SK-N-SH (cell line): Measurements from ENCODE around the gene HDAC4. TPM values are rescaled to one million over a fixed set of nuclear protein-coding genes. Genes with fewer than 3 reads are reported as not detected.

Experiments used
- CTCF ChIA-PET: fragments of 300-600, 350-600 bp; formaldehyde crosslinking; extraction: SDS; loops from one replicate; lab custom pipeline; 2021; lab: Yijun Ruan, JAX
- POLR2A ChIA-PET: fragments of 350-600 bp; sonication (Branson Sonifier 250); formaldehyde crosslinking; extraction: SDS; loops from one replicate; lab custom pipeline; 2020; ENCODE audit warnings: antibody characterized with exemption, inconsistent platforms; lab: Yijun Ruan, JAX
- DNase-seq: peaks from one replicate; pipeline ENCODE4 v3.0.0; 2012
- H2AFZ ChIP-seq: fragments of 200-600 bp; sonication (generic); 2 replicates; pipeline ENCODE4 v1.8.1; 2016; ENCODE audit warnings: antibody characterized with exemption, mild to moderate bottlenecking, low read depth
- H3F3A ChIP-seq: fragments of 200-600 bp; sonication (generic); replicated peaks from 2 replicates; pipeline ENCODE3; 2016; ENCODE audit warnings: antibody characterized with exemption, mild to moderate bottlenecking; ENCODE audit not compliant: insufficient read depth
- H3K27ac ChIP-seq, 2 experiments: fragments of 200-500 bp in 1 of 2; fragments of 200-600 bp in 1 of 2; sonication (Bioruptor generic) in 1 of 2; sonication (generic), shearing (Covaris generic) in 1 of 2; 2 replicates each; pipeline versions ENCODE4 v1.5.1 to v1.6.1; 2014 to 2016; ENCODE audit warnings: low read depth in 2 of 2, inconsistent platforms in 1 of 2, low read length in 1 of 2, mild to moderate bottlenecking in 1 of 2, mixed read lengths in 1 of 2
- H3K27me3 ChIP-seq: fragments of 200-600 bp; sonication (generic), shearing (Covaris generic); 2 replicates; pipeline ENCODE4 v1.6.1; 2016; ENCODE audit warnings: mixed run types; ENCODE audit not compliant: insufficient read depth
- H3K36me3 ChIP-seq, 2 experiments: fragments of 200-500 bp in 1 of 2; fragments of 200-600 bp in 1 of 2; sonication (Bioruptor generic) in 1 of 2; sonication (generic) in 1 of 2; replicated peaks in 1 of 2; 2 replicates each; pipeline versions ENCODE3 to v1.5.1; 2014 to 2016; ENCODE audit warnings: low read length in 1 of 2, mild to moderate bottlenecking in 1 of 2; ENCODE audit not compliant: insufficient read depth in 2 of 2, control insufficient read depth in 1 of 2
- H3K4me1 ChIP-seq, 2 experiments: fragments of 200-500 bp in 1 of 2; fragments of 200-600 bp in 1 of 2; sonication (Bioruptor generic) in 1 of 2; sonication (generic), shearing (Covaris generic) in 1 of 2; 2 replicates each; pipeline versions ENCODE4 v1.5.1 to v1.6.1; 2014 to 2016; ENCODE audit warnings: low read depth in 1 of 2, low read length in 1 of 2, mixed run types in 1 of 2; ENCODE audit not compliant: insufficient read depth in 2 of 2, control insufficient read depth in 1 of 2
- H3K4me2 ChIP-seq: fragments of 200-600 bp; sonication (generic), shearing (Covaris generic); 2 replicates; pipeline ENCODE4 v1.6.1; 2017; ENCODE audit warnings: mixed run types
- H3K4me3 ChIP-seq, 2 experiments: fragments of 200-500 bp in 1 of 2; fragments of 200-600 bp in 1 of 2; sonication (Bioruptor generic) in 1 of 2; sonication (generic), shearing (Covaris generic) in 1 of 2; 2 replicates each; pipeline versions ENCODE4 v1.5.1 to v1.8.1; 2014 to 2016; ENCODE audit warnings: low read depth in 2 of 2, inconsistent platforms in 1 of 2, low read length in 1 of 2, mild to moderate bottlenecking in 1 of 2, mixed read lengths in 1 of 2, moderate library complexity in 1 of 2
- H3K79me2 ChIP-seq: fragments of 200-600 bp; sonication (generic); 2 replicates; pipeline ENCODE4 v1.8.1; 2017; ENCODE audit warnings: mild to moderate bottlenecking; ENCODE audit not compliant: insufficient read depth
- H3K9ac ChIP-seq: fragments of 200-600 bp; sonication (generic); 2 replicates; pipeline ENCODE4 v1.6.1; 2017; ENCODE audit warnings: mixed run types
- H3K9me2 ChIP-seq: fragments of 200-600 bp; sonication (generic); 2 replicates; pipeline ENCODE4 v1.6.1; 2017; ENCODE audit warnings: mixed run types
- H3K9me3 ChIP-seq: fragments of 200-600 bp; sonication (generic); 2 replicates; pipeline ENCODE4 v1.6.1; 2017; ENCODE audit warnings: mixed run types, mild to moderate bottlenecking, moderate library complexity
- H4K20me1 ChIP-seq: fragments of 200-600 bp; sonication (generic); 2 replicates; pipeline ENCODE4 v1.6.1; 2017; ENCODE audit warnings: mild to moderate bottlenecking, mixed run types; ENCODE audit not compliant: insufficient read depth
- CHD2 ChIP-seq: fragments of 150-350 bp; IDR thresholded peaks from 2 replicates; pipeline ENCODE4 v1.6.1; 2018; ENCODE audit warnings: low read length; ENCODE audit not compliant: partially characterized antibody
- EP300 ChIP-seq, 2 experiments: IDR thresholded peaks; 2 replicates each; pipeline versions ENCODE4 v1.4.0 to v1.6.1; 2012; ENCODE audit warnings: borderline replicate concordance in 1 of 2, low read depth in 1 of 2, low read length in 1 of 2
- EZH2phosphoT487 ChIP-seq: fragments of 200-600 bp; sonication (generic); IDR thresholded peaks from 2 replicates; pipeline ENCODE4 v1.6.1; 2017; ENCODE audit warnings: low read depth, mixed run types, mild to moderate bottlenecking, antibody characterized with exemption, moderate library complexity, borderline replicate concordance
- FOSL2 ChIP-seq: IDR thresholded peaks from 2 replicates; pipeline ENCODE4 v1.4.0; 2012; ENCODE audit warnings: low read depth, mild to moderate bottlenecking, moderate library complexity, borderline replicate concordance
- FOXJ3 ChIP-seq: sonication (generic); formaldehyde crosslinking; IDR thresholded peaks from 2 replicates; pipeline ENCODE4 v1.5.1; 2020; ENCODE audit warnings: mild to moderate bottlenecking, missing genetic modification reagents
- FOXM1 ChIP-seq: IDR thresholded peaks from 2 replicates; pipeline ENCODE4 v1.4.0; 2012; ENCODE audit warnings: low read depth, mild to moderate bottlenecking
- GABPA ChIP-seq: IDR thresholded peaks from 2 replicates; pipeline ENCODE4 v1.4.0; 2012; ENCODE audit warnings: low read depth, mild to moderate bottlenecking
- JUND ChIP-seq: IDR thresholded peaks from 2 replicates; pipeline ENCODE4 v1.4.0; 2012
- MXI1 ChIP-seq: IDR thresholded peaks from 2 replicates; pipeline ENCODE4 v1.6.1; 2012; ENCODE audit warnings: mild to moderate bottlenecking, low read depth, low read length, improper control_type of control experiment
- NFIC ChIP-seq: IDR thresholded peaks from 2 replicates; pipeline ENCODE4 v1.4.0; 2012; ENCODE audit warnings: borderline replicate concordance
- POLR2AphosphoS5 ChIP-seq: IDR thresholded peaks from 2 replicates; pipeline ENCODE4 v1.6.1; 2012; ENCODE audit warnings: low read depth, low read length
- RAD21 ChIP-seq: IDR thresholded peaks from 2 replicates; pipeline ENCODE4 v1.6.1; 2012; ENCODE audit warnings: mild to moderate bottlenecking, low read length
- RCOR1 ChIP-seq: fragments of 150-350 bp; IDR thresholded peaks from 2 replicates; pipeline ENCODE4 v1.6.1; 2017; ENCODE audit warnings: antibody characterized with exemption, low read length
- RXRA ChIP-seq: IDR thresholded peaks from 2 replicates; pipeline ENCODE4 v1.4.0; 2012; ENCODE audit warnings: low read depth, mild to moderate bottlenecking, borderline replicate concordance
- SIN3A ChIP-seq: IDR thresholded peaks from 2 replicates; pipeline ENCODE4 v1.6.1; 2012; ENCODE audit warnings: low read depth, mild to moderate bottlenecking, low read length, moderate library complexity, borderline replicate concordance
- SMC3 ChIP-seq: IDR thresholded peaks from 2 replicates; pipeline ENCODE4 v1.6.1; 2012; ENCODE audit warnings: low read depth, low read length, improper control_type of control experiment
- YY1 ChIP-seq: IDR thresholded peaks from 2 replicates; pipeline ENCODE4 v1.4.0; 2012; ENCODE audit warnings: low read depth, mild to moderate bottlenecking
- WGBS: methylation state at CpG from one replicate; pipeline ENCODE4 v1.1.6; 2017; ENCODE audit warnings: low lambda C conversion rate; 5-methylcytosine and 5-hydroxymethylcytosine counted together
- polyA plus RNA-seq, 3 experiments: library from polyadenylated mRNA; depleted of rRNA; stranded (reverse); fragments of >200 nt; gene quantifications; 2 replicates each; pipeline ENCODE4 v1.2.3, GENCODE V29; 2012
- TF ChIP-seq, protein P1 (sequence below): IDR thresholded peaks from 2 replicates; pipeline ENCODE4; 2012
- TF ChIP-seq, protein P2 (sequence below): IDR thresholded peaks from 2 replicates; pipeline ENCODE4 v1.4.0; 2012; ENCODE audit warnings: low read depth, borderline replicate concordance
- TF ChIP-seq, protein P3 (sequence below): IDR thresholded peaks from 2 replicates; pipeline ENCODE4 v1.6.1; 2012; ENCODE audit warnings: mild to moderate bottlenecking, low read depth, low read length, moderate library complexity
- TF ChIP-seq, protein P4 (sequence below): fragments of 150-350 bp; IDR thresholded peaks from 2 replicates; pipeline ENCODE4 v1.6.1; 2016; ENCODE audit warnings: mild to moderate bottlenecking, low read depth, low read length

Gene HDAC4
- polyA plus RNA-seq, 1 of the 3 experiments (the other 2 are of a cell fraction), result 5.5 TPM

DNA sequence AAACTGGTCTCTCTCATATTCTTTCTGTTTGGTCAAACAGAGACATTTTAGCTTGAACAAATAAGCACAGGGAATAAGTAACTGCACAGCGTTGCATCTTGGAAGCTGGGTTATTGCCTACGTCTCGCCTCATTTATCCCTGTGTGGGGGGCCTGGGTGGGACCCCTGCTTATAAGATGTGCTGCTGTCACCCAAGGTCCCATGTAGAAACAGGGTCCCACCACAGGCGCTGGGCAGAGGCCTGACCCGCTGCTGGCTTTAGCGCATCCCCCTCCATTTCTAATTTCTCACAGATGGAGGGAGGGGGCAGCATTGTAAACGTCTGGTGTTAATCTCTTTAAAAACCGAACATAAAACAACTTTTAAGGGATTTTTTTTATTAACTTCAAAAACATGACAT is 207.8 kb downstream of the HDAC4 start:
- peaks cover 0 to 7% of the 10 kb centered on the region in 2 experiments; a peak in 1 of 4 replicates for H3K4me1 ChIP-seq
- no peaks in the 10 kb centered on the region for H3K79me2 ChIP-seq
- WGBS, result 95% methylated on average over 8 of the region's 8 CpGs
- no peaks in the 10 kb centered on the region for H4K20me1 ChIP-seq
- TF ChIP-seq RCOR1 (no peak), EZH2phosphoT487 (no peak), RAD21 (no peak), SIN3A (no peak), POLR2AphosphoS5 (no peak), FOXJ3 (CRISPR knock-in tag) (no peak), GABPA (no peak)
- TF ChIP-seq, protein P1, sequence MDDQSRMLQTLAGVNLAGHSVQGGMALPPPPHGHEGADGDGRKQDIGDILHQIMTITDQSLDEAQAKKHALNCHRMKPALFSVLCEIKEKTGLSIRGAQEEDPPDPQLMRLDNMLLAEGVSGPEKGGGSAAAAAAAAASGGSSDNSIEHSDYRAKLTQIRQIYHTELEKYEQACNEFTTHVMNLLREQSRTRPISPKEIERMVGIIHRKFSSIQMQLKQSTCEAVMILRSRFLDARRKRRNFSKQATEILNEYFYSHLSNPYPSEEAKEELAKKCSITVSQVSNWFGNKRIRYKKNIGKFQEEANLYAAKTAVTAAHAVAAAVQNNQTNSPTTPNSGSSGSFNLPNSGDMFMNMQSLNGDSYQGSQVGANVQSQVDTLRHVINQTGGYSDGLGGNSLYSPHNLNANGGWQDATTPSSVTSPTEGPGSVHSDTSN, result no peak
- TF ChIP-seq, protein P2, sequence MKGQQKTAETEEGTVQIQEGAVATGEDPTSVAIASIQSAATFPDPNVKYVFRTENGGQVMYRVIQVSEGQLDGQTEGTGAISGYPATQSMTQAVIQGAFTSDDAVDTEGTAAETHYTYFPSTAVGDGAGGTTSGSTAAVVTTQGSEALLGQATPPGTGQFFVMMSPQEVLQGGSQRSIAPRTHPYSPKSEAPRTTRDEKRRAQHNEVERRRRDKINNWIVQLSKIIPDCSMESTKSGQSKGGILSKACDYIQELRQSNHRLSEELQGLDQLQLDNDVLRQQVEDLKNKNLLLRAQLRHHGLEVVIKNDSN, result no peak
- TF ChIP-seq, all 33 proteins: peak for 0
- Histone ChIP-seq H3K9ac (no peak overlapping the region), H3K36me3 (peaks cover 7 to 8% of the 10 kb centered on the region in 2 experiments), H3K9me2 (no peaks in the 10 kb centered on the region), H3F3A (no peaks in the 10 kb centered on the region), H3K9me3 (no peaks in the 10 kb centered on the region), H3K4me3 (no peak overlapping the region), H3K4me2 (no peak overlapping the region), H2AFZ (no peak overlapping the region), H3K27me3 (no peaks in the 10 kb centered on the region), H3K27ac (no peak overlapping the region)
- ChIA-PET POLR2A (no interaction called here), CTCF (interaction anchor here (1.4 kb wide), 1 partner anchor 8 kb away, joined by 3 read pairs; no protein-coding TSS in a partner anchor)
- no peak for DNase-seq

DNA sequence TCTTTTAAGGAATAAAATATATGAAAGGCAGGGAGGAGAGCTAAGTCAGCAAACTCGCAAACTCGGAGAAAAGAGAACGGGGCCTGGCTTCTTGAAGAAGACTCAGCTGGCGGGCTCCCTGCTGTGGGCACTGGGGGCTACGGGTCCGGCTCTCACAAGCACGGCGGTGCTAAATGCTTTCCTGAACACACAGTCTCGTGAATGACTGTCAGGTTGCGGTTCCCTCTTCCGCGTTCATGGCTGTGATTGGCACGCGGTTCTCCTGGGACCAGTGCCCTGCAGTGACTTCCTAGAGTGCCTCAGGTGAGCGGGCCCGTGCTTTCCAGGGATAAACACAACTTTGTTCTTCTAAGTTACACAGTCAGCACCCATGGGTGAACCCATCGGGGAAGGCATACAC is 208.4 kb downstream of the HDAC4 start:
- Histone ChIP-seq H3K27me3 (no peaks in the 10 kb centered on the region), H3K27ac (no peak overlapping the region), H3K4me2 (no peak overlapping the region), H3F3A (no peaks in the 10 kb centered on the region), H3K79me2 (no peaks in the 10 kb centered on the region), H4K20me1 (no peaks in the 10 kb centered on the region), H3K4me3 (no peak overlapping the region), H3K9ac (no peak overlapping the region), H3K9me2 (no peaks in the 10 kb centered on the region), H3K36me3 (peaks cover 7 to 8% of the 10 kb centered on the region in 2 experiments), H3K4me1 (peaks cover 0 to 7% of the 10 kb centered on the region in 2 experiments; a peak in 1 of 4 replicates), H3K9me3 (no peaks in the 10 kb centered on the region), H2AFZ (no peak overlapping the region)
- POLR2A ChIA-PET, result no interaction called here
- CTCF ChIA-PET, result interaction anchor here (1.4 kb wide), 1 partner anchor 8 kb away, joined by 3 read pairs; no protein-coding TSS in a partner anchor
- WGBS, result 95% methylated on average over 13 of the region's 17 CpGs
- no peak for DNase-seq
- TF ChIP-seq, protein P3, sequence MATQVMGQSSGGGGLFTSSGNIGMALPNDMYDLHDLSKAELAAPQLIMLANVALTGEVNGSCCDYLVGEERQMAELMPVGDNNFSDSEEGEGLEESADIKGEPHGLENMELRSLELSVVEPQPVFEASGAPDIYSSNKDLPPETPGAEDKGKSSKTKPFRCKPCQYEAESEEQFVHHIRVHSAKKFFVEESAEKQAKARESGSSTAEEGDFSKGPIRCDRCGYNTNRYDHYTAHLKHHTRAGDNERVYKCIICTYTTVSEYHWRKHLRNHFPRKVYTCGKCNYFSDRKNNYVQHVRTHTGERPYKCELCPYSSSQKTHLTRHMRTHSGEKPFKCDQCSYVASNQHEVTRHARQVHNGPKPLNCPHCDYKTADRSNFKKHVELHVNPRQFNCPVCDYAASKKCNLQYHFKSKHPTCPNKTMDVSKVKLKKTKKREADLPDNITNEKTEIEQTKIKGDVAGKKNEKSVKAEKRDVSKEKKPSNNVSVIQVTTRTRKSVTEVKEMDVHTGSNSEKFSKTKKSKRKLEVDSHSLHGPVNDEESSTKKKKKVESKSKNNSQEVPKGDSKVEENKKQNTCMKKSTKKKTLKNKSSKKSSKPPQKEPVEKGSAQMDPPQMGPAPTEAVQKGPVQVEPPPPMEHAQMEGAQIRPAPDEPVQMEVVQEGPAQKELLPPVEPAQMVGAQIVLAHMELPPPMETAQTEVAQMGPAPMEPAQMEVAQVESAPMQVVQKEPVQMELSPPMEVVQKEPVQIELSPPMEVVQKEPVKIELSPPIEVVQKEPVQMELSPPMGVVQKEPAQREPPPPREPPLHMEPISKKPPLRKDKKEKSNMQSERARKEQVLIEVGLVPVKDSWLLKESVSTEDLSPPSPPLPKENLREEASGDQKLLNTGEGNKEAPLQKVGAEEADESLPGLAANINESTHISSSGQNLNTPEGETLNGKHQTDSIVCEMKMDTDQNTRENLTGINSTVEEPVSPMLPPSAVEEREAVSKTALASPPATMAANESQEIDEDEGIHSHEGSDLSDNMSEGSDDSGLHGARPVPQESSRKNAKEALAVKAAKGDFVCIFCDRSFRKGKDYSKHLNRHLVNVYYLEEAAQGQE, result no peak
- no peak for TF ChIP-seq YY1
- no peak for TF ChIP-seq FOXM1
- no peak for TF ChIP-seq CHD2
- no peak for TF ChIP-seq EP300 (IDR thresholded peaks at IDR 0.05; ENCODE audit: borderline replicate concordance in 1 of 2, low read depth in 1 of 2, low read length in 1 of 2)
- TF ChIP-seq RXRA, result no peak
- TF ChIP-seq SIN3A, result no peak
- TF ChIP-seq, protein P4, sequence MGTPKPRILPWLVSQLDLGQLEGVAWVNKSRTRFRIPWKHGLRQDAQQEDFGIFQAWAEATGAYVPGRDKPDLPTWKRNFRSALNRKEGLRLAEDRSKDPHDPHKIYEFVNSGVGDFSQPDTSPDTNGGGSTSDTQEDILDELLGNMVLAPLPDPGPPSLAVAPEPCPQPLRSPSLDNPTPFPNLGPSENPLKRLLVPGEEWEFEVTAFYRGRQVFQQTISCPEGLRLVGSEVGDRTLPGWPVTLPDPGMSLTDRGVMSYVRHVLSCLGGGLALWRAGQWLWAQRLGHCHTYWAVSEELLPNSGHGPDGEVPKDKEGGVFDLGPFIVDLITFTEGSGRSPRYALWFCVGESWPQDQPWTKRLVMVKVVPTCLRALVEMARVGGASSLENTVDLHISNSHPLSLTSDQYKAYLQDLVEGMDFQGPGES, result no peak
- TF ChIP-seq MXI1, result no peak
- no peak for TF ChIP-seq NFIC
- no peak for TF ChIP-seq JUND
- no peak for TF ChIP-seq SMC3
- TF ChIP-seq FOSL2, result no peak
- no peak for TF ChIP-seq RAD21
